Renal pelvis (tissue), 4 donors: Measurements from ENCODE around the gene AKAP6. TPM values are rescaled to one million over a fixed set of nuclear protein-coding genes. Genes with fewer than 3 reads are reported as not detected.

Experiments used
- DNase-seq: peaks from one replicate; pipeline ENCODE4 v3.0.0-alpha.2; 2013
- polyA plus RNA-seq, 3 donors: library from polyadenylated mRNA; unstranded; fragments of 120-200 nt; gene quantifications; one replicate each; pipeline ENCODE4 v1.2.1, GENCODE V29; 2013; ENCODE audit not compliant: insufficient read length in 3 of 3

The AKAP6 gene
- polyA plus RNA-seq, 3 donors = 2.2 to 4.6 (median 2.5) TPM

DNA sequence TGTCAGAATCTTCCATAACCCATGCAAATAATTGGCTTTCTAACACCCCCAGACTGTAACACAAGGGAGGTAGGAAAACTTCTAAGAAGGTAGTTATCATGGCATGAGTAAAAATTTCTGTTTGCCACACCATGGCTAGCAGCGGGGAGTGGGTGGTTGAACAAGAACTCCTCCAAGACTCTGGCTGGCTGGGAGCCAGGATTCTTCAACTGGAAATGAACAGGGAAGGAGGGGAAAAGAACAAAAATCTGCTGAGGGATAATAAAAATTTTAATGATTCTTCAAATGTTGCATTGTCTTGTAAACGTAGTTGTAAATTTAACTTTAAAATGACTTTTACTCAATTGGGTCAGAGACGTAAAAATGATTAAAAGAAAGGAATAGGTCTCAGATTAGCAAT lies 78.9 kb downstream of the AKAP6 start:
- DNase-seq = no peak

DNA sequence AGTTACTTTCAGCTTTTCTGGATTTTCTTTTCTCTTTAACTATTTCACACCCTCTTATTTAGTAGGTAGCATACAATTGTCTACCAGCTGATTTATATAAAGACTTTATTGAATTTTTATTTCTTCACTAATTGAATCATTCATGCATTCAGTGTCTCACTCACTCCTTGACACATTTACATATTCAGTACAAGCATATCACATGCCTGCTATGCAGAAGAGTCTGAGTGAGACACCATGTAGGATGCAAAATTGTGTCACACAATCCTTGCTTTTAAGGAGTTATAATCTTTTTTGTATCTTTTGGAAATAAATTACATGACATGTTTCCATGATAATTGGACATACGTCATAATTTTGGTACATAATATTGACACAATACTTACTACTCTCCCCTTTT lies 83.0 kb downstream of the AKAP6 start:
- DNase-seq = no peak

DNA sequence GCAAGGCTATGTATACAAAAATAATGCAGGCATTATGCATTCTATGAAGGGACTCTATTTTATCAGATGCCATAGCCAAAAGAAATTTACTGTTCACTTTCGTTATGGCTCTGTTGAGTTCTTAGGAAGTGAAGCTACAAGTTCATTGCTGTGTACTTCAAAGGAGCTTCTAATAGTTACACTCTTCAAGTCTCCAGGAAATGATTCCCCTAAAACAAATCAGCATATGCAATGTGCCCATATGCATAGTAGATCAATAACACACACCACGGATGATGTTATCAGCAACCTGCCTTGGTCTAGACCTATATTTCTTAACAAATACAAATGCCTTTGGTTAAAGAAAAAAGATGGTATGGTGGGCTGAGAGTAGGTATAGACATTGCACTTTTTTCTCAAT lies 83.4 kb downstream of the AKAP6 start:
- no peak for DNase-seq

DNA sequence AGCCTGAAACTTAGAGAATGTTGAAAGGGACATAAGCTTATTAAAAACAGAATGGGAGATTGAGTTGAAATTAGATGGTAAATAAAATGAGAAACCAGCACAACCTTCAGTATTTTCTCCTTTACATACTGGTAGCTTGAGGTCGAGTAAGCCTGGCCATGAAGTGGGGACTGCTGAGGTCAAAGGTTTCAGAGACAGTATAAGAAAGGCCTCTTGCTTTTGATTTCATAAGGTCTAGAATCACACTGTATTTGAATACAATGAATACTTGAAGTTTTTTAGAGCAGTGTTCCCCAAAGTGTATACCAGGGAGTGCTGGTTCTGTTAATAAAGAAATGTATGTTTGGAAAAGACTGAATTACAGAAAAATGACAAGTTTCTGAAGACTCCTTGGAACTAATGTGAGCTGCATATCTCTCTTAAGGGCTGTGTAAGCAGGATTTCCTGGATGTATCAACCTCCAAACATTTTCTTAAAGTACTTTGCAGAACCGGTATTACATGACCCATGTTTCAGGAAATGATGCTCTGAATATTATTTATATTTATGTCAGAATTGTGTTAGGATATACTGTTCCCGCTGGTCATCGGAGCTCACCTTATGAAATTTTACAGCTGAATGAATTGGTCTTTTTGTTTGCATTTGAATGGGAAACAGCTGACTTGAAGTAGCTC lies 85.0 kb downstream of the AKAP6 start:
- DNase-seq = no peak

DNA sequence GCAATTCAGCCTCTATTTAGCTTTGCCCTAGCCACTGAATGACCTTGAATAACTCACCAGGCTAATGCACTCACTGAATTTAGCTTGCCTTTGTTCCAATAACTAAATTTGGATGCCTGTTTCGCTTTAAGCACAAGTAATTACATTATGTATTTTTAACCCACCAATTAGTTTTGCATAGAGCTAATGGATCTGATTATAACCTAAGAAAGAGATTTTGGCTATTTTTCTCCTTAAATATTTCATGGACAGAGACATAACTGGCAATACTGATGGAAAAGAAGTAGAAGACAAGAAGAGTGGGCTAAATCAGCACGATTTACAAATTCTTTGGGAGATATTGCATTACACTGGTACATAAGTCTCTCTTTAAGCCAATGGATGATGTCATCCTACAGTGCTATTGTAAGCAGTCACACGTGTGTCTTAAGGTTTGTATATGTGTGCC lies 85.7 kb downstream of the AKAP6 start:
- DNase-seq = no peak

DNA sequence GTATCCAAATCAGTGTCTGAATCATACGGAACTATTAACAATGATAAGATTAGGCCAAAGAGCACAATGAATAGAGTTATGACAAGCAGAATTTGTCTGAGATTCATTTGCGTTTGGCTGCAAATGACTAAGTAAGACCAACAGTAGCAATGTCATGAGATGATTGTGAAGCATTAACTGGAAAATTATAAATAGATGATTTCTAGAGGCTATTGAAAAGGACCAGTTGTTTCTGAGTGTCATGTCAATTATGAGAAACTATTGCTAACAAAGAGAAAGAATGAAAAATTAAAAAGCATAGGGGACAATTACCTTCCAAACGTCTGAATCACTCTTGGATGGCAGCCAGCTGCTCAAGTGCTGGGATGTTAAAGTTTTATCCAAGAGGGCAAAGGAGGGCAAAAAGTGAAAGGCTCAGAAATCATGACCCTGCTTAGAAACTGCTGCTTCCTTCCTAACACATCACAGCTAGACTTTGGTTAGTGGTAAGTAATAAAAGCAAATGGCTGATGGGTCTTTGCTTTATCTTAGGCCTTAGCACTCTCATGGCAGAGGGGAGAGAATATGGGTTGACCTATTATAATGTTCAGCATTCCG lies 89.0 kb downstream of the AKAP6 start:
- no peak for DNase-seq

DNA sequence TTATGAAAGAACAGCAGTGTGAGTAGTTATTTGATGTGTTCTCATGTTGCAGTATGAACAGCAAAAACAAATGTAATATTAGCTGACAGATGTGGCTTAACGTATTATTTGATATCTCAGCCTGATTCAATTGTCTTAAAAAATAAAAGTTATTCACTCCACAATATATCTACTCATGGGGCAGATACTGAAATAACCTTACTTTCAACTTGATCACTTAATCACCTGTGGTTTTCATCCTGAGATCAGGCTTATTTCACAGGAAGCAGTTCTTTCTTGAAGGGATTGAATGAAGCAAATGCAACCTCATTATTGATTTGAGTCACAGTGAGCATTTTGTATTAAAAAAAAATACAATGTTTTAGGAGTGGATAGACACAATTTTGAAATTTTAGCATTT lies 90.3 kb downstream of the AKAP6 start:
- DNase-seq = no peak

DNA sequence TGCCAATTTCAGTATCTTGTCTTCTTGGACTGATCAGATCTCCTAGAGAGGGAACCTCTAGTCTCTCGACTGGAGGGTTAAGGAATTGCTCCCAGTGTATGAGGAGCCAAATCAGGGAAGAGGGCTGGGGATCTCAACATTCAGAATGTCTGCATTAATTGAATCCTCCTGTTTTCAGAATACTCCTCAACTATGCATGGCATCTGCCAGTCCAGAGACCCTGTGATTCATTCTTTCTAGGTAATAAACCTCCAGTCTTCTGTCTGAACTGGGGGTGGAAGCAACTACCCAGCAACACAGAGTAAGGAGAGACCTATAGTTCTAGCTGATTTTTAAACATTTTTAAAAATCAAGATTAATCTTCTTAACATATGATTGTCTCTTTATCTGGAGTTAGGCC lies 92.7 kb downstream of the AKAP6 start:
- DNase-seq = no peak

DNA sequence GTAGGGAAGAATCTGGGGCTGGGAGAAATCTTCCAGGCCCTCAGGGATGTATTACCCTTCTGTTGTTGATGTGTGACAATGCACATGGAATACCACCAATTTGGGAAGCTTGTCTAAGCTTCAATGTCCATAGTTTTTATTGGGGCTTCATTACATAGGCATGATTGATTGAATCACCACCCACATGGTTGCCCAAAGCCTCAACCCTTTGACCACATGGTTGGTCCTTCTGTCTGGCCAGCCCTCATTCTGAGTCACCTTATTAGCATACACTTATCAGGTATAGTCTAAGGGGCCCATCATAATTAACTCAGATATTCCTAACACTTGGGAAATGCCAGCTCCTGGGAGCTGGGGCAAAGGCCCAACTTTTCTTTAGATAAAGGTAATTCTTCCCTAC lies 93.3 kb downstream of the AKAP6 start:
- DNase-seq = no peak

DNA sequence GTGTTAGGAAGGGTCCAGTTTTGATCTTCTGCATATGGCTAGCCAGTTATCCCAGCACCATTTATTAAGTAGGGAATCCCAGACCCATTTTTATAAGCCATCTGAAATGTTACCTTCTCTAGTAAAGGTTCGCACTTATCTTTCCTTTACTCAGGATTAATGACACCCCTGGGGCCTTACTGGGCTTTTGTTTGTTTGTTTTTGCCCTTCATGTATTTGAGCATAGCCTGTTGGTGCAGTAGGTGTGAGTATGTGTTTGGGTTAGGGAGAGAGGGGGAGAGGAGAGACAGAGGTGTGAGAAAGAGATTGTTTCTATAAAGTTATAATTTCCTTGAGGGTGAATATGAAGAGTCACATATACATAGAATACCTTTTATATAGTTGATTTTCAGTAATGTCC lies 96.9 kb downstream of the AKAP6 start:
- DNase-seq = no peak

DNA sequence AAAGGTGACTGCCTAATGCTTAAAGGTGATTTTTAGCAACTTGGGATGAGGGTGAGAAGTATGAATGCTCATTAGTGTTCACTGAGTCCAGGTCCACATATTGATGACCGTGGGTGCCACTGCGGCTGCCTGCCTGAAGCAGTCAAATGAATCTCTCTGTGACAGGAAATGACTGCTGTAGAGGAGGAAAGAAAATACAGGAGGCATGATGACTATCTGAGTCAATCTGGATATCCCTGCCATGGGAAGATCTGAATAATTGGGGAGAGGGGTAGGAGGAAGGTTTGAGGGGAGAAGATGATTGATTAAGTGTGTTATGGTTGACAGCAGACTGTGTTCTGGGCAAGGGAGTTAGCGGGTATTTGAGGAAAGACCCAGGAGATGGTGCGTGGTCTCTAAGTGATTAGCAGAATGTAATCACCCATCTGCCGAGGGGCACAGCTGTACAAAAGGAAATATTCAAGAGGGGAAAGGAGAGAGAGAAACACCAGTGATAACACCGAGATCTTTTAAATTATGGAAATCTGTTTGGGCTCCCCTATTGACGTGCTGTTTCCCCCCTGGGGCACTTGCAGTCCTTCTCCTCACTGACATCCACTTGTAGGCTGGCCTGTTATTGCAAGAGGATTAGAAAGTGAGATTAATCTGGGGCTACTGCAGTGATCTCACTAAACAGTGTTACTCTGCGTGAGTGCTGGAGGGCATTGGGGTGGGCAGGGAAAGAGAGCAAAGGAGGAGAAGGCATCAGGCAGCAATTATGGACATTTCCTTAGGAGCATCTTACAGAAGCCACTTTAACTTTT lies 97.7 kb downstream of the AKAP6 start:
- no peak for DNase-seq

DNA sequence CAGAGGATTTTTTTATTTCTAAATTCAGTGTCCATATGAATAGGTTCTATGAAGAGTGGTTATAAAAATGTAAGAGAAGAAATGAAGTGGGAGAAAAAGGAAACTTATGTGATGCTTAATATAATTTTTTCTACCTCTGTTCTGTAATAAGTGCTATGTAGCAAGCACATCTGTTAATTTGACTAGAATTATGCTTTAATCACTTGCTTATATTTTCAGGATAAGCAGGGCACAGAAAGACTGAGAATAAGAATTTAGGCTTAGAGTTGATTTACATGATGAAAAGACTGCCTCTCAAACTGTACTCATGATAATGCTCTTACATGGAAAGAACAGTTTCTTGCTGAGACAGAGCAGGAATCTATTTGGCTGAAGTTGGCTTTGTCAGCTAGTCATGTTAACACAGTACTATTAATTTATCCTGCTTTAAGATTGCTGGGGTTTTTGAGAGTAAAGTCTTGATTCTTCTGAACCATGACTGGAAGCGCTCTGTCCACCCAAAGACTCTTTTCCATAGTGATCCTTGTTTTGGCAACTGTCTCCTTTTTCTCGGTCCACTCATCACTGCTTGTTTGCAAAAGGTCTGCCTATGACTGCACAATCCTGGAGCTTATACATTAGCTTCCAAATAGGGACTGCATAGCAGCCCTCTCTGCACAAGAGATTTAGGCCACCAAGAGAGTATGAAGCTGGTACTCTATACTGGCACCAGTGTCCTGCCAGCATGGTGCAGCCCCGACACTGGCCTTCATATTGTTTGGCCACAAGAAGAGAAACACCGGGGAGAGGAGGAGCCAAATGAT lies 98.8 kb downstream of the AKAP6 start:
- DNase-seq = no peak

DNA sequence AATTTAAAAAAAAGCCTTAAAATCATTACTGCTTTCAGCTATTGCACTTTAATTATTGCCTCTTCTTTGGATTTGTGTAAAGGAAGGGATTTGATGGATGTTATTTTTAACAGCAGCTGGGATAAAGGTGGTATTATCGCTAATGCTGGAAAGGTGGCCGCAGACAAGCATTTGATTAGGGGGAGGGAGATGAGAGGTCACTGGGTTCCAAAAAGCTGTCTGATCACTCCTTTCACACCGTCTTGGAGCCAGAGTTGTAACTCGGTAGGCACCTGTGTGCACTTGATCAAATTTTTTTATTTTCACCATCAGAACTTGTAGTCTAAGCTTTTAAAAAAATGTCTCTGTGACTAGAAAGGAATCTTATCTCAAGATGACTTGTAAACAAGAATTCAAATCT lies 99.8 kb downstream of the AKAP6 start:
- no peak for DNase-seq

DNA sequence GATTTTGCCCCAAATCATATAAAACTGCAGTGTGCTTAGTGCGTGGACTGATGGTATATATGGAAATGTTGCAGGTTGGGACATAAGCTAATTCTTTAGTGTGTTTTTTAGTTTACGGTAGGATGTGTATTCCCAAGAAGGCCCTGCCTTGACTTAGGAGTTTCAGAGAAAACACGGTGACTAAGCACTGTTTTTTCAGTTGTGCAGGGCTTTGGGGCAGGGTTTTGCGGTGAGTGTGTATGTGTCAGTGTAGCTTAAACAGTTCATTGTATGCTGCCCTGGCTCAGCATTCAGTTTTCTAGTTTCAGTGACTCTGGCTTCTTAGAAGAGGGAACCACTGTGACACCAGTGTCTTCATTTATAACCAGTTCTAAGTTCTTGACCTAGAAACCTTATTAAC lies 101.2 kb downstream of the AKAP6 start:
- DNase-seq = no peak

DNA sequence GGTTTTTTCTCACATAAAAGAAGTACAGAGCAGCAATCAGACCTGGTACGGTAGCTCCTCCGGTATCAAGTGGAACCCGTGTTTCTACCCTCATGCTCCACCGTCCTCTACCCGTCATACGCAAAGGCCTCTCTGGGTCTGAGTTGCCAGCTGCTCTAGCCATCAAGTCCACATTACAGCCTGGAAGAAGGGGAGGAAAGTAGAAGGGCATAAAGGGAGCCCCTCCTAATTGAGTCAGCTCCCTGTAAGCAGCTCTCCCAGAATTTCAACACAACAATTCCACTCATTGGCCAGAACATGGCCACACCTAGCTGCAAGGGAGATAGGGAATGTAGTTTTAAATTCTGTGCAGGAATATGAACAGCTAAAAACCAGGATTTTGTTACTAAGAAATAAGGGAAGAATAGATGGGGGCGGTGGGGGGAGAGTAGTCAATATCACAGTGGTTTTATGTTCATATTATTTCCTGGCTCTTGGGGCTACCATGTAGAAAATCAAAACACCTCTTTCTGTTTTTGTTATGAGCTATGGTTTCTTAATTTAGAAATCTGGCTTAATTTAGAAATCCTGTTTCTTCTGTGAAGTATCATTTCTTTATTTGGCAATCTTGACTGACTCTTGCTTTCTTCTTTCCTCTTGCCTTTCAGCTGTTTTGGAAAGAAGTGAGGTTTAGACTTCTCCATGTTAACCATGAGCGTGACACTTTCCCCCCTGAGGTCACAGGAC lies 103.9 kb downstream of the AKAP6 start:
- no peak for DNase-seq

DNA sequence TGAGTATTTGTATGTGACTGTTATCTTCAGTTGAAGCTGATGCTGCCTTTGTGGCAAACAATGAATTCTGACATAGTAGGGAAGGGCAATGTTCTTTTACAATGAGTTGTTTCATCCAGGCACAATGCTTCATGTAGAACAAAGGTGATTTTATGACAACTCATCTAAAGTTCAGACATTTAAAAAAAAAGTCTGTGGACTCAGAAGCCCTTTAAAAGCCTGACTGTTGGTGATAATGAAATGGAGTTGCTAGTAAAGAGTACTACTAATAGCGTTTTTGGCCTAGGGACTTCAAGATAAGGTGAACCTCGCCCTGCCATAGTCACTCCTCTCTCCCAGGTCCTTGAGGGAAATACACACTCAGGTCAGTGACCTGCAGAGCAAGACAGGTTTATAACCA lies 105.1 kb downstream of the AKAP6 start:
- no peak for DNase-seq

DNA sequence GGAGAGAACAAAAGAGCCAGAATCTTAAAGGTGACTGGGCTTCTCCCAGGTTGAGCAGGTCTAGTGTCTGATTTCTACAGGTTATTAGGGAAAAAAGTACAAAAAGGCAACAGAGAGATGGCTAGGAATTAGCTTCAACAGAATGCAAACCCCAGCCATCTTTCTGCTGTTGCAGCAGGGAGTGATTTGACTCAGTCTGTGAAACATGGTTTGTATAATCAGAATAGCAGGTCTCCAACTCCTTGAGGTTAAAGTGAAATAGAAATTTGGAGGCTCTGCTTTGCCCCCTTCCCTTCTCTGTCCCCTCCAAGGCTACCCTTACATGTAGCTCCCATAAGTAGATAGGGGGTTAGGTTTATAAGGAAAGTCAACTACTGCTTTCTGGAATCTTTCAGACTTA lies 105.8 kb downstream of the AKAP6 start:
- no peak for DNase-seq

DNA sequence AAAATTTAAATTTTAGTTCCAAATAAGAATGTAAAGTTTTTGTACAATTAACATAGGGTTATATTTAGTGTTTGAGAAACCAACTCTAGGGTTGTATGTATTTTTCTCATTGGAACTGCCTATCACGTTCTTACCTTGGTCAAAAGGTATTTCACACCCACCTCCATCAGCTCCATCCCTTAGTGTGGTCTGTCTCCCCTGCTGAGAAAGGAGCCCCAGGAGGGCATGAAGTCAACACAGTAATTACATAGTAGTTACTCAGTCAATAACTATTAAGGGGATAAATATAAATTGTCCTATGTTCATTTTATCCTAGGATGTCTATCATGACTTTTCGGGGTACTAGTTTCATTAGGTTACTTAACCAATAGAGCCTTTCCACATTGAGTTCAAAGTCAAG lies 106.3 kb downstream of the AKAP6 start:
- no peak for DNase-seq

DNA sequence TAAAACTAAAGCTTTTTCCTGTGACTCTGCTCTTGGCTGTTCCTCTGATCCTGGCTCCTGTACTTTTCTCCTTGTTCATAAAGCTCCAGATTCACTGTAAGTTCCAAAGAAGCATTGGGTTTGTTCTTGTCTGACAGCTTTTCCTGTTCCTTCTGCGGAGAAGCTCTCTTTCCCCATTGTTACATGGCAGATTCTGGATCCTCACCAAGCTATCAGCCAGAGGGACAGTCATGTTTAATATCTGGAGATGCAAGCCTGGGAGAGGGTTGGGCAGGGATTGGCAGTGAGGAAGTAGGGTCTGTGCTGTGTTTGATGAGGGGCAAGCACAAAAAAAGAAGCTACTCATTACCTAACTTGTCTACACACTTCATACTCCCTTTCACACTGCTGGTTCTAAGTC lies 107.9 kb downstream of the AKAP6 start:
- no peak for DNase-seq

DNA sequence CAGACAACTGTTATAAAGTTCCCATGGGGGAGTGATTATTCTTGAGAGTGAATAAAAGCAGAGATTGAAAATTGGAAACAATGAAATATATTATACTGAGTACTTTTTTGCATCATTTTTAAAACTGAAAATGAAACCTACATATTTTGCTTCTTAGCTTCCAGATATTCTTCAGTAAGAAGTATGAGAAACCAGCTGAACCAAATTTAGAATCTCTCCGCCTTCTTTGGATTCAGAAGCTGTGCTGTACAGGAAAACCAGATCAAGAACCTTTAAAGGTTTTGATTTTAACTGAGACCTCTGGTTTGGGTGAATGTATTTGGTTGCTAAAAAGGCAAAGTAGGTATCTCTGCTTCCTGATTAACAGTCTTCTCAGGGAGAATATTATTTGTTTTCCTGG lies 109.4 kb downstream of the AKAP6 start:
- DNase-seq = no peak

DNA sequence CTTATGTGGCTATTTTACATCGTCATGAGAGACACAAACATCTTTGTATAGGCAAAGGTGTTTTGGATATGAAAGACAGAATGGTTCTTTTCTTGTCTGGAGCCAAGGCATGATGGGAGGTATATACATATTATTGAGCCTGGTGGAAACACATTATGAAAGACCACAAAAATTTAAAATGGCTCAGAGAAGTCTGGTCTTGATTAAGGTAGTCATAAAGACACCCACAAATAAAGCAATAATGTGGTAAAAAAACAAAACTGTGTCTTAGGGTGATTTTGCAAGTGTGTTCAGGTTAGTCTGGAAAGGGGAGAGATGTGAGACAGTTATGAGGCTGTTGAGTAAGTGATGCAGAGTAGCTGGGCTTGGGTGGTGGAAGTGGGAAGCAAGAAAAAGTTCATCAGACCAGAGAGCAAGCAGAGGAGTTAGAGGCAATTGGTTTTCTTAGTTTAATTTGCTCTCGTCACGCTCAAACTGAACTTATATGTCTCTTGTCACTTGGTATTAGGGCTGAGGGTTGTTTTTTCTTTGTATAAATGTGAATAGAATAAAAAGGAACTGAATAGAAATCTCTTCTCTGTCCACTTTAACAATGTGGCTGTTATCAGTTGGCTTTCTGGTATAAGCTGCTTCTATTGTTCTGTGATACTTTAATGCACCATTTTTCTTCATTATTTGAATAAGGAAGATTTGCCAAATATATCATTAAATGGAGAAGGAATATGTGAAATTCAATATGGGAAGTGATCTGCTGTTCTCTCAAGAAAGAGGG lies 115.0 kb downstream of the AKAP6 start:
- no peak for DNase-seq
